ENCODE measurements around the gene NOP53.

Gene NOP53

GRCh38 chr19:47755065-47755761 lies 9.9 kb downstream of the NOP53 start:
- no peak overlapping the region for H3K4me3 ChIP-seq (ENCODE audit: control insufficient read depth, low read depth, low read length)
- TF ChIP-seq, protein P1, sequence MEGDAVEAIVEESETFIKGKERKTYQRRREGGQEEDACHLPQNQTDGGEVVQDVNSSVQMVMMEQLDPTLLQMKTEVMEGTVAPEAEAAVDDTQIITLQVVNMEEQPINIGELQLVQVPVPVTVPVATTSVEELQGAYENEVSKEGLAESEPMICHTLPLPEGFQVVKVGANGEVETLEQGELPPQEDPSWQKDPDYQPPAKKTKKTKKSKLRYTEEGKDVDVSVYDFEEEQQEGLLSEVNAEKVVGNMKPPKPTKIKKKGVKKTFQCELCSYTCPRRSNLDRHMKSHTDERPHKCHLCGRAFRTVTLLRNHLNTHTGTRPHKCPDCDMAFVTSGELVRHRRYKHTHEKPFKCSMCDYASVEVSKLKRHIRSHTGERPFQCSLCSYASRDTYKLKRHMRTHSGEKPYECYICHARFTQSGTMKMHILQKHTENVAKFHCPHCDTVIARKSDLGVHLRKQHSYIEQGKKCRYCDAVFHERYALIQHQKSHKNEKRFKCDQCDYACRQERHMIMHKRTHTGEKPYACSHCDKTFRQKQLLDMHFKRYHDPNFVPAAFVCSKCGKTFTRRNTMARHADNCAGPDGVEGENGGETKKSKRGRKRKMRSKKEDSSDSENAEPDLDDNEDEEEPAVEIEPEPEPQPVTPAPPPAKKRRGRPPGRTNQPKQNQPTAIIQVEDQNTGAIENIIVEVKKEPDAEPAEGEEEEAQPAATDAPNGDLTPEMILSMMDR (conservative IDR thresholded peaks at IDR 0.05; ENCODE audit: control insufficient read depth, insufficient read depth, low read depth, low read length): no peak
- DNase-seq (ENCODE audit: low read depth): no peak

DNA sequence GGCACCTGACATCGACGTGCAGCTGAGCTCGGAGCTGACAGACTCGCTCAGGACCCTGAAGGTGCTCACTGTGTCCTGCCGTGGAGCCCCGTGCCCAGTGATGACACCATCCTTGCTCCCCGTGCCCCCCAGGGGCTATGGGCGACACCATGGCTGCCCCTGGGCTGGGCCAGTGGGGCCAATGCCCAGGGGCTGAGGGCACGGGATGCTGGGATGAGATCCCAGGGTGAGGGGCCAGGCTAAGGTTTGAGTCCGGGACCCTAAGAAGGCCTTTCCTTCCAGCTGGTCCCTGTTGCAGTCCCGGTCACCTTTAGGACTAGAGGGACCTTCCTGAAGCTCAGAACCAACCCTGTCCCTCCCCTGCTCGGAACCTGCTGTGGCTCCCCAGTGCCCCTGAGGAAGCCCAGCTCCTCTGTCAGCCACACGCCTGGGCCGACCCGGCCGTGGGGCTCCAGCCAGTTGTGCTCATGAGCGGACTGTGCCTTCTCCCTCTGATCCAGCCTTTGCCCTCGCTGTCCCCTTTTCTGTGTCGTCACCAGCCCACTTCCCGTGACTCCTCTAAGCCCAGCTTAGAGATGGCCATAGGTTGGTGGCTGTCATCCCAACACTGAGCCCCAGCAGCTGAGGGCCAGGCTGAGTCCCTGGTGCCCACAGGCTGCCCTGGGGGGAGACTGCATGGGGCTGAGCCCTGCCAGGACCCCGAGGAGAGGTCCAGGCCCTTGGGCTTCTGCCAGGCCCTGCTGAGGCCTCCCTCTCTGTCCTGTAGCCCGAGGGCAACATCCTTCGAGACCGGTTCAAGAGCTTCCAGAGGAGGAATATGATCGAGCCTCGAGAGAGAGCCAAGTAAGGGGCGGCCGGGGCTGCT lies 10.6 kb downstream of the NOP53 start:
- TF ChIP-seq, protein P1 (conservative IDR thresholded peaks at IDR 0.05; ENCODE audit: control insufficient read depth, insufficient read depth, low read depth, low read length): no peak
- no peak for DNase-seq (ENCODE audit: low read depth)
- no peak overlapping the region for H3K4me3 ChIP-seq (ENCODE audit: control insufficient read depth, low read depth, low read length)

- no peak overlapping the region for H3K4me3 ChIP-seq (ENCODE audit: control insufficient read depth, low read depth, low read length)
- DNase-seq (ENCODE audit: low read depth): no peak
- TF ChIP-seq, protein P1 (conservative IDR thresholded peaks at IDR 0.05; ENCODE audit: control insufficient read depth, insufficient read depth, low read depth, low read length): no peak
These were observed 11.2 kb downstream of the NOP53 start for GRCh38 chr19:47756627-47756929.

DNA sequence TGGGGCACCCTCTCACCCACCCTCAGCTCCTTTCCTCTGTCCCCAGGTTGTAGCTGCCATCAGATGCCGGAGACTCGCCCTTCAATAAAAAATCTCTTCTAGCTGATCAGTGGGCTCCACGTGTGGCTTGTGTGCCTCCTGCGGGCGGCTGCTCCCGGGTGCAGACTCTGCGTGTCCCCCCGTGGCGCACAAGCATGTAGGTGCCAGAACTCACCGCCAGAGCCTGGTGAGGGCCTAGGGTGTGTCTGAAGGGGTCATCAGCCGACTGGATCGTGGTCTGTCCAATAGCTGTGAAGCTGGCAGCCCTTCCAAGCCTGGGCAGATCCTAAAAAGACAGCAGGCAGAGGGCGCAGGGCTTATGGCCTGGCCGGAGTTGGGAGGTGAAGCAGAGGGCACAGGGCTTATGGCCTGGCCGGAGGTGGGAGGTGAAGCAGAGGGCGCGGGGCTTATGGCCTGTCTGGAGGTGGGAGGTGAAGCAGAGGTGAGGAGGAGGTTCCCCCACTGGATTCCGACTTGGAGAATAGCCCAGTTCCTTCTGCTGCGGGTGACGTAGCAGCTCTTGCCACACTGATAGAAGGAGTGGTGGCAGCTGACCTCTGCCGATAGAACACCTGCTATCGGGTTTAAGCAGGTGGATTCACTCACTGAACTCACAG lies 11.7 kb downstream of the NOP53 start:
- no peak overlapping the region for H3K4me3 ChIP-seq (ENCODE audit: control insufficient read depth, low read depth, low read length)
- DNase-seq (ENCODE audit: low read depth): no peak
- TF ChIP-seq, protein P1 (conservative IDR thresholded peaks at IDR 0.05; ENCODE audit: control insufficient read depth, insufficient read depth, low read depth, low read length): no peak

DNA sequence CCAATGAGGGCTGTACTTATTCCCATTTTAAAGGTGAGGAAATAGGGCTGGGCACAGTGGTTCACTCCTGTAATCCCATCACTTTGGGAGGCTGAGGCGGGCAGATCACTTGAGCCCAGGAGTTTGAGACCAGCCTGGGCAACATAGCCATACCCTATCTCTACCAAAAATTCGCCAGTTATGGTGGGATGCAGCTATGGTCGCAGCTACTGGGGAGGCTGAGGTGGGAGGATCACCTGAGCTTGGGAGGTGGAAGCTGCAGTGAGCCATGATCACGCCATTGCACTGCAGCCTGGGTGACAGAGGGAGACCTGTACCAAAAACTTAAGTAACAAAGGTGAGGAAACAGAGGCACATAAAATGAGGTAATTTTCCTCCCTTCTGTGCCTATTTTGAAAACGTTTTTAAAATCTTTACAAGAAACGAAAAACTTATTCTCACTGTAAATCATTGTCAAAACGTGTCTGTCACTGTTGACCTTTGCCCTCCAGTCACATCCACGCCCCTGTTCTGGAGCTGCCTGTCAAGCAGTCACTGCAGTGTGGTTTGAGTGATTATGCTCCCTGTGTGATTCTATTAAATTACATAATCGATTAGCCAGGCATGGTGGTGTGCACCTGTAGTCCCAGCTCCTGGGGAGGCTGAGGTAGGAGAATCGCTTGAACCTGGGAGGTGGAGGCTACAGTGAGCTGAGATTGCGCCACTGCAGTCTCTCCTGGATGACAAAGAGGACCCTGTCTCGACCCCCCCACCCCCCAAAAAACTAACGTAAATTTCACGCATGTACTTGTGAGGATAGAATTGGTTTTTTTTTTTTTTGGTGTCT lies 12.5 kb downstream of the NOP53 start:
- TF ChIP-seq, protein P1 (conservative IDR thresholded peaks at IDR 0.05; ENCODE audit: control insufficient read depth, insufficient read depth, low read depth, low read length): no peak
- no peak for DNase-seq (ENCODE audit: low read depth)
- no peak overlapping the region for H3K4me3 ChIP-seq (ENCODE audit: control insufficient read depth, low read depth, low read length)

DNA sequence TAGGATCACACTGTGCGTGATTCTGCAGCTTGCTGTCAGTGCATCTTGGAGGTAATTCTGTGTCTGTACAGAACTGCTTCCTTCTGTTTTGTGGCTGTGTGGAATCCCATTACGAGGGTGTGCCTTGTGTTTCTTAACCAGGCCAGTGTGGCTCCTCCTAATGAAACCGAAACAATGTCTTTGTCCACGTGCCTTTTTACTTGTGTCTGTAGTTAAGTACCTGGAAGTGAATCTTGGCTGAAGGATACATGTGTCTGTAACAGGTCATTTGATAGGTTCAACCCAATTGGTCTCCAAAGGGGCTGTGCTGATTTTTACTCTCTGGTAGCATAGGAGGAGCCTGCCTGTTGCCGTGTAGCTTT lies 13.1 kb downstream of the NOP53 start:
- TF ChIP-seq, protein P1 (conservative IDR thresholded peaks at IDR 0.05; ENCODE audit: control insufficient read depth, insufficient read depth, low read depth, low read length): no peak
- DNase-seq (ENCODE audit: low read depth): no peak
- H3K4me3 ChIP-seq (ENCODE audit: control insufficient read depth, low read depth, low read length): no peak overlapping the region
